ENCODE measurements around the gene LGALS14.
"Not testable (repeated sequence)": the region's sequence is repeated elsewhere in the genome, so short reads cannot be mapped to it uniquely, and the experiment has no call there.

The LGALS14 gene

GRCh38 chr19:39696387-39696786 is 7.9 kb upstream of the LGALS14 start:
- no peak for DNase-seq

GRCh38 chr19:39698535-39698934 is 5.7 kb upstream of the LGALS14 start:
- no peak for DNase-seq

- DNase-seq, result no peak
Measured at GRCh38 chr19:39701291-39701690, 3.0 kb upstream of the LGALS14 start.

- DNase-seq, result no peak
Measured at GRCh38 chr19:39705578-39706188, 1.4 kb downstream of the LGALS14 start.

- no peak for DNase-seq
Measured at GRCh38 chr19:39708594-39708993, 4.3 kb downstream of the LGALS14 start.

GRCh38 chr19:39709026-39709872 is 5.0 kb downstream of the LGALS14 start:
- no peak for DNase-seq

- DNase-seq, result no peak
Measured at GRCh38 chr19:39710333-39710890, 6.1 kb downstream of the LGALS14 start.

GRCh38 chr19:39720144-39720543 is 15.9 kb downstream of the LGALS14 start:
- not testable (repeated sequence) for DNase-seq

GRCh38 chr19:39725995-39726394 is 21.7 kb downstream of the LGALS14 start:
- no peak for DNase-seq

- no peak for DNase-seq
Measured at GRCh38 chr19:39727070-39727800, 23.0 kb downstream of the LGALS14 start.

GRCh38 chr19:39728040-39728439 is 23.8 kb downstream of the LGALS14 start:
- no peak for DNase-seq

- no peak for DNase-seq
Measured at GRCh38 chr19:39729594-39729993, 25.3 kb downstream of the LGALS14 start.

- DNase-seq, result no peak
Measured at GRCh38 chr19:39731685-39732084, 27.4 kb downstream of the LGALS14 start.

- no peak for DNase-seq
Measured at GRCh38 chr19:39733841-39734240, 29.6 kb downstream of the LGALS14 start.

- DNase-seq, result no peak
Measured at GRCh38 chr19:39735688-39736087, 31.4 kb downstream of the LGALS14 start.

GRCh38 chr19:39736088-39736487 is 31.8 kb downstream of the LGALS14 start:
- DNase-seq, result no peak

- no peak for DNase-seq
Measured at GRCh38 chr19:39737351-39737750, 33.1 kb downstream of the LGALS14 start.

GRCh38 chr19:39737891-39738290 is 33.6 kb downstream of the LGALS14 start, which contains the start of gene CLC:
Gene CLC (minus strand): TSS chr19:39738029. CDS start chr19:39737952, 77 bp downstream.
- no peak for DNase-seq

GRCh38 chr19:39738814-39739213 is 34.5 kb downstream of the LGALS14 start:
- no peak for DNase-seq

- DNase-seq, result no peak
Measured at GRCh38 chr19:39740395-39740794, 36.1 kb downstream of the LGALS14 start.

- no peak for DNase-seq
Measured at GRCh38 chr19:39745643-39746042, 41.4 kb downstream of the LGALS14 start.

- no peak for DNase-seq
Measured at GRCh38 chr19:39746836-39747529, 42.7 kb downstream of the LGALS14 start.

GRCh38 chr19:39749981-39750380 is 45.7 kb downstream of the LGALS14 start:
- no peak for DNase-seq
